Measurements from ENCODE around the gene STXBP4.
A peak's percentile ranks its signal among the peaks of the same experiment; 100 is the strongest.

Gene STXBP4

GRCh38 chr17:55175788-55176427 is 207.3 kb downstream of the STXBP4 start:
- DNase-seq, result no peak

- peak; percentile 17 for DNase-seq
Measured at GRCh38 chr17:55177159-55177854, 208.7 kb downstream of the STXBP4 start.

DNA sequence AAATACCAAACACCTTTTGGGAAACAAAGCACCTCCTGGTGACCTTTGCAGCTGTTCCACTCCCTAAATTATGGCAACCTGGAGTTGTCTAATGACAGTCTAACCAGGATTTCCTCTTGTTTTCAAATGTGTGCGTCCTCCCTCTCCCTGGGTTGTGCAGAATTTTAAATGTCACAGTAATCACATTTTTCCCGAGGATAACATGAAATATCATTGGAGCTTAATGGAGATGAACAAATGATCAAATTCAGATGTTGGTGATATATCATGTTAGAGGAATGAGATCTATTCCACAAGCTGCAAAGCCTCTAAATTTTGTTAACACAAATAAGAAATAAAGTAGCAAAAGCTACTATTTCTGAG is 209.3 kb downstream of the STXBP4 start:
- no peak for DNase-seq

- DNase-seq, result no peak
Measured at GRCh38 chr17:55186937-55187770, 218.6 kb downstream of the STXBP4 start.

DNA sequence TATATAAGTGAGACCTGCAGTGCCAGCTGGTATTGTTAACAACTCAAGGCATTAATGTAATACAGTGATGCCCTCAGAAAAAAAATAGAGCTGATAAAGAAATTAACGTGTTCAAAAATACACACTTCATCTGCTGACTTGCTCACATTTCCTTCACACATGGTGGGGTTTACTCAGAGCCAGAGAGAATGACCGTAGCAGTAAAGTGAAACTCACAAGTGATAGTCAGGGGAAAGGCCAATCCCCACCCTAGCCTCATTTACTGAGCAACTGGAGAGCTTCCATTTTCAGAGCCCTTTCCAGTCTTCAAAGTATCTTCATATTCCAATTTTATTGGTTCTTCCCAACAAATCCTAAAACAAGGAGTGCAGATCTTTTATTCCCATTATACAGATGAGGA is 222.2 kb downstream of the STXBP4 start:
- no peak for DNase-seq

- no peak for DNase-seq
Measured at GRCh38 chr17:55198690-55199370, 230.3 kb downstream of the STXBP4 start.

- DNase-seq, result no peak
Measured at GRCh38 chr17:55200904-55201303, 232.3 kb downstream of the STXBP4 start.

DNA sequence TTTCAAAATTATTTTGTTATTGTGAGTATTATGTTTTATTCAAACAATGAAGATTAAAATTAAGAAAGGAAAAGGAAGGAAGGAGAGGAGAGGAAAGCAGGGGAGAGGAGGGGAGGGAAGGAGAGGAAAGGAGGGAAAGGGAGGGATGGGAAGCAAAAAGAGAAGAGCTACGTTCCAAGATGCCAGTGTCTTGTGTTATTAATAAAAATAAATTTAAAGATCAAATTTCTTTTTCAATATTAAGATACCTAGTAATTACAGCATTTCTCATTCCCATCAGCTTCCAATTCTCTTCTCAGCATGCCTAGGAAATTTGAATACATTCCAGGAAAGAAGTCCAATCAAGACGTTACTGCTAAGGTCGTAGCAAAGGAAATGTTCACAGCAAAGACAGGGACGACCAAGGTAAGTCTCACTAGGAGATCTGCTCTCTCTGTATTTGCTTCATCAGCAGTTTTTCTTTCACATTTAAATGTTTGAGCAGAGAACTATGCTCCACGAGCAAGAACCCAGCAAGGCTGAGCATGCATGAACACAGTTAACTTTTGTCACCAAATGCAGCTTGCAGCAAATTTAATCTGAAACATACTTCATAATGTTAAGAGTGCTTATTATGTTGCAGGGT is 232.9 kb downstream of the STXBP4 start:
- DNase-seq, result no peak

GRCh38 chr17:55202896-55203295 is 234.3 kb downstream of the STXBP4 start:
- DNase-seq, result no peak

GRCh38 chr17:55208078-55208812 is 239.7 kb downstream of the STXBP4 start:
- DNase-seq, result no peak

DNA sequence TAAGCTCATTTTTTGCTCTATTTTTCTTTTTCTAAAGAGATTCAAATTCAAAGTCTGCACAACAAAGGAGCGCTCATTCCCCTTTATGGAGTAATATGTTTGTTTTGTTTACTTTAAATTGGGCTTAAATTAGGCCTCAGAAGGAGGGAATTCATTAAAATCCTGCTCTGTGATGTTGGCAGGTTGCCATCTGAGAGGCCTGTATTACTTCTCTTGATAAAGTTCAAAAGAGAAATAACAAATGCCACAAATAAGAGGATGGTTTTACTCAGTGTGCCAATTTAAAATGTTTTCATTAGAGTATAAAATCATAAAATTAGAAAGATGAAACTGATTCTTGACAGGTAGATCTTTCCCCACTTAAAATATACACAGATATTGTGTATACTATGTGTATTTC is 241.7 kb downstream of the STXBP4 start:
- no peak for DNase-seq

DNA sequence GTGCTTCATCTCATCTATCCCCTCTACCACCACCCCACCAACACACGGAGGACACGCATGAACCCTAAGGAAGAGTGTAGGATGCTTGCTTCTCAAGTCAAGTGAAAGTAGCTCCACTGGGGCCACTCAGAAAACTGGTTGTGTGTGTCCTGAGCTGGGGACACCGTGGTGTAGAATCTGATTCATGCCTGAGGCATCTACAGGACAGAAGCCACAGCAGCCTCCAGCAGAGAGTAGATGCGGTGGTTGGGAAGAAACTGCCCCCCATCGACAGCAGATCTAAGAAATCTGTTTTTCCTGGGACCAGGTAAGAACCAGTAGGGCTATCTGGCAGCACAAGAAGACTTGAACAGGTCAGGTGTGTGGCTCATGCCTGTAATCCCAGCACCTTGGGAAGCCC is 244.3 kb downstream of the STXBP4 start:
- DNase-seq, result no peak

DNA sequence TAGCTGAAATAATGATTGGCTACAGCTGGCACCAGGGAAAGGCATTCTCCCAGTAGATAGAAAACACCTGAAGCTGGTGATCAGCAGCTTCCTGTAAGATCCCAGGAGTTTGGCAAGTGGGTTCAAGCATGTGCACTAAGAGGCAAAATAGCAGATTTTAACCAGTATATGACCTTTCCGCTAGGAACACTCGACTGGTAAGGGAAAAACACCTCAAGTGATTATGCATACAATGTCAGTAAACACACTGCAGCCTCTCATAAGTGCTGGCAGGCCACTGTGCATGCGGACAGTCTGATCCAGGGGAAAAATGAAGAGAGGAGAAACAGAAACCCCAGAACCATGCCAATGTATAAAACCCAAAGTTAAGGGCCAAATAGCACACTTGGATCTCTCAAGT is 247.1 kb downstream of the STXBP4 start:
- DNase-seq, result no peak

GRCh38 chr17:55216888-55217287 is 248.3 kb downstream of the STXBP4 start:
- no peak for DNase-seq

DNA sequence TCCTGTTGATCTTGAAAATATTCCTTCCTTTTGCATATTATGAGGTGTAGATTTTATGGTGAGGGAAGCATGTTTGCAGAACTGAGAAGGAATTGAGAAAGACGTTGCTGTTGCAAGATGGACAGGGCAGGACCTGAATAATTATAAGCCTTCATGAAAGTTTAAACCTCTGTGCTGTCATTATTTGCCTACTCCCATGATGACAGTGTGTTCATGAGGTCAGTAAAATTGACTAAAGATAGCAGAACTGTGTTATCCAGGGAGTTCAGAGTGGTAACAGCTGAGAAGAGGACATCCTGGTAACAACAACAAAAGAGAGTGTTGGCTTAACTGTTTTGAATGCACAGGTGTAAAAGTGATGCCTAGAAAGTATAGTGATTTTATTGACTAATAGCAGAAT is 250.9 kb downstream of the STXBP4 start:
- no peak for DNase-seq

DNA sequence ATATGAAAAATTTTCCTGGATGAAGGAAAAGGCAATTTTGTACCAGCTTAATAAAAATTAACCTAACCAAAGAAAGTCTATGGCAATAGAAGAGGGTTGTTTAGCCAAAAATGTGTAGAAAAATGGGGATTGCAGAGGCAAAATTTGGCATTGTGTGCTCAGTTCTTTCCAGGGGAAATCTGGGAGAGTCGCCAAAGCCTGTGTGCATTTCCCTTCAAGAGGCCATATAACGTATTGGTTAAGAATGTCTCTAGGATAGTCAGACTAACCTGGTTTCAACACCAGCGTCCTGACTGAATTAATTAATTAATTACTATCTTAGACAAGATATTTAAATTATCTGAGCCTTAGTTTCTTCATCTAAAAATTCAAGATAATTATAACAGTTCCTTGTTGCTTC is 251.4 kb downstream of the STXBP4 start:
- DNase-seq, result no peak

Data from fibroblast of skin of scalp (primary cell).